WTC11 (cell line): ENCODE data around the gene PRSS57.

Source experiments
- ELF4 ChIP-seq: sonication (generic); formaldehyde crosslinking; IDR thresholded peaks from 2 replicates; pipeline ENCODE4 v1.8.1; 2022; ENCODE audit warnings: low read depth, mild to moderate bottlenecking, moderate library complexity, missing genetic modification reagents
- MYBL2 ChIP-seq: sonication (generic); formaldehyde crosslinking; IDR thresholded peaks from 2 replicates; pipeline ENCODE4 v1.8.1; 2023; ENCODE audit warnings: mild to moderate bottlenecking, moderate library complexity, missing genetic modification reagents
- NR3C1 ChIP-seq: sonication (generic); formaldehyde crosslinking; conservative IDR thresholded peaks from 2 replicates; pipeline ENCODE4 v1.8.1; 2023; ENCODE audit warnings: low read depth, mild to moderate bottlenecking, missing genetic modification reagents
- SP1 ChIP-seq: sonication (generic); formaldehyde crosslinking; conservative IDR thresholded peaks from 2 replicates; pipeline ENCODE4 v1.8.1; 2022; ENCODE audit warnings: missing genetic modification reagents
- ZNF671 ChIP-seq: fragments of 250-450 bp; sonication (Bioruptor Pico); IDR thresholded peaks from 2 replicates; pipeline ENCODE4 v1.8.0; 2021; ENCODE audit warnings: mild to moderate bottlenecking
- TF ChIP-seq, protein P1 (sequence below): sonication (generic); formaldehyde crosslinking; IDR thresholded peaks from 2 replicates; pipeline ENCODE4 v1.8.1; 2023; ENCODE audit warnings: mild to moderate bottlenecking, missing genetic modification reagents, moderate library complexity
- TF ChIP-seq, protein P2 (sequence below): sonication (generic); formaldehyde crosslinking; IDR thresholded peaks from 2 replicates; pipeline ENCODE4 v1.8.1; 2023; ENCODE audit warnings: mild to moderate bottlenecking, missing genetic modification reagents
- TF ChIP-seq, protein P3 (sequence below): sonication (generic); formaldehyde crosslinking; conservative IDR thresholded peaks from 2 replicates; pipeline ENCODE4 v1.8.1; 2022; ENCODE audit warnings: mild to moderate bottlenecking, missing genetic modification reagents
- TF ChIP-seq, protein P4 (sequence below): fragments of 200-600 bp; IDR thresholded peaks from 2 replicates; pipeline ENCODE4 v1.8.0; 2022; ENCODE audit warnings: antibody characterized with exemption

DNA sequence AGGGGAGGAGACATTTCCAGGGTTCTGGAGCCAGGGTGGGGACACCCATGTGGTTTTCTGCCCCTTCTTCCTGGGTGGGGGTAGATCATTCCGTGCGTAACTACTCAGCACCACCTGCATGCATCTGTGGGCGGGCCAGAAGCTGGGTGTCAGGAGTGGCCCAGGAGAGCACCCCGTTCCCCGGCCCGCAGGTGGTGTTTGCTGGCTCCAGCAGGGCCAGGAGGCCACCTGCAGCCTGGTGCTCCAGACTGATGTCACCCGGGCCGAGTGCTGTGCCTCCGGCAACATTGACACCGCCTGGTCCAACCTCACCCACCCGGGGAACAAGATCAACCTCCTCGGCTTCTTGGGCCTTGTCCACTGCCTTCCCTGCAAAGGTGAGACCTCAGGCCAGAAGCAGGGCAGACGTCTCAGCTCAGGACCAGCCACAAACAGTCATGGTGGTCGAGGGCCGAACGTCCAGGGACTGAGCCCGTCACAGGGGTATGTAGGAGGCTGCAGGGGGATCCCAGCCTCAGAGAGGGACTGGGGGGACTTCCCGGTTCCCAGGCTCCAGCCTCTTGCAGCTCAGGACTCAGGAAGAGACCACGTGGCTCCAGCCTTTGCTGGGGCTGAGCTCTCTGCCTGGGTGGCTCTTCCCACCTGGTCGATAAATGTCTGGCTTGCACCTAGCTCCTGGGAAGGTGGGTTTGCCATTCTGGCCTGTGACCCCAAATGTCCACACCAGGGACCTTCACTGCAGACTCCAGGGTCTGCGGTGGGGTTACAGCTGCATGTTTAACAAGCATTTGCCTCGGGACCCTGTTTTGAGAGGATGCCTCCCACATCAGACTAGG lies 17.4 kb downstream of the PRSS57 start:
- TF ChIP-seq, protein P1, sequence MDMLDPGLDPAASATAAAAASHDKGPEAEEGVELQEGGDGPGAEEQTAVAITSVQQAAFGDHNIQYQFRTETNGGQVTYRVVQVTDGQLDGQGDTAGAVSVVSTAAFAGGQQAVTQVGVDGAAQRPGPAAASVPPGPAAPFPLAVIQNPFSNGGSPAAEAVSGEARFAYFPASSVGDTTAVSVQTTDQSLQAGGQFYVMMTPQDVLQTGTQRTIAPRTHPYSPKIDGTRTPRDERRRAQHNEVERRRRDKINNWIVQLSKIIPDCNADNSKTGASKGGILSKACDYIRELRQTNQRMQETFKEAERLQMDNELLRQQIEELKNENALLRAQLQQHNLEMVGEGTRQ (CRISPR knock-in tag), result no peak
- TF ChIP-seq ZNF671 (CRISPR knock-in tag) (no peak), SP1 (CRISPR knock-in tag) (no peak), ELF4 (CRISPR knock-in tag) (no peak), MYBL2 (CRISPR knock-in tag) (no peak), NR3C1 (CRISPR knock-in tag) (no peak)
- TF ChIP-seq, protein P2, sequence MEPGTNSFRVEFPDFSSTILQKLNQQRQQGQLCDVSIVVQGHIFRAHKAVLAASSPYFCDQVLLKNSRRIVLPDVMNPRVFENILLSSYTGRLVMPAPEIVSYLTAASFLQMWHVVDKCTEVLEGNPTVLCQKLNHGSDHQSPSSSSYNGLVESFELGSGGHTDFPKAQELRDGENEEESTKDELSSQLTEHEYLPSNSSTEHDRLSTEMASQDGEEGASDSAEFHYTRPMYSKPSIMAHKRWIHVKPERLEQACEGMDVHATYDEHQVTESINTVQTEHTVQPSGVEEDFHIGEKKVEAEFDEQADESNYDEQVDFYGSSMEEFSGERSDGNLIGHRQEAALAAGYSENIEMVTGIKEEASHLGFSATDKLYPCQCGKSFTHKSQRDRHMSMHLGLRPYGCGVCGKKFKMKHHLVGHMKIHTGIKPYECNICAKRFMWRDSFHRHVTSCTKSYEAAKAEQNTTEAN (CRISPR knock-in tag), result no peak
- TF ChIP-seq, protein P3, sequence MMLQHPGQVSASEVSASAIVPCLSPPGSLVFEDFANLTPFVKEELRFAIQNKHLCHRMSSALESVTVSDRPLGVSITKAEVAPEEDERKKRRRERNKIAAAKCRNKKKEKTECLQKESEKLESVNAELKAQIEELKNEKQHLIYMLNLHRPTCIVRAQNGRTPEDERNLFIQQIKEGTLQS (CRISPR knock-in tag), result no peak
- TF ChIP-seq, protein P4, sequence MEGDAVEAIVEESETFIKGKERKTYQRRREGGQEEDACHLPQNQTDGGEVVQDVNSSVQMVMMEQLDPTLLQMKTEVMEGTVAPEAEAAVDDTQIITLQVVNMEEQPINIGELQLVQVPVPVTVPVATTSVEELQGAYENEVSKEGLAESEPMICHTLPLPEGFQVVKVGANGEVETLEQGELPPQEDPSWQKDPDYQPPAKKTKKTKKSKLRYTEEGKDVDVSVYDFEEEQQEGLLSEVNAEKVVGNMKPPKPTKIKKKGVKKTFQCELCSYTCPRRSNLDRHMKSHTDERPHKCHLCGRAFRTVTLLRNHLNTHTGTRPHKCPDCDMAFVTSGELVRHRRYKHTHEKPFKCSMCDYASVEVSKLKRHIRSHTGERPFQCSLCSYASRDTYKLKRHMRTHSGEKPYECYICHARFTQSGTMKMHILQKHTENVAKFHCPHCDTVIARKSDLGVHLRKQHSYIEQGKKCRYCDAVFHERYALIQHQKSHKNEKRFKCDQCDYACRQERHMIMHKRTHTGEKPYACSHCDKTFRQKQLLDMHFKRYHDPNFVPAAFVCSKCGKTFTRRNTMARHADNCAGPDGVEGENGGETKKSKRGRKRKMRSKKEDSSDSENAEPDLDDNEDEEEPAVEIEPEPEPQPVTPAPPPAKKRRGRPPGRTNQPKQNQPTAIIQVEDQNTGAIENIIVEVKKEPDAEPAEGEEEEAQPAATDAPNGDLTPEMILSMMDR, result no peak
